Kidney glomerular epithelial cell (primary cell): Measurements from ENCODE around the gene GNAQ.
"Not testable (repeated sequence)": the region's sequence is repeated elsewhere in the genome, so short reads cannot be mapped to it uniquely, and the experiment has no call there.

Experiments used
- DNase-seq: peaks from one replicate; lab custom pipeline; 2025; lab: John Stamatoyannopoulos, UW

GNAQ gene

GRCh38 chr9:77690723-77691122 lies 340.9 kb downstream of the GNAQ start:
- not testable (repeated sequence) for DNase-seq

- not testable (repeated sequence) for DNase-seq
Observed at GRCh38 chr9:77690119-77690518, 341.5 kb downstream of the GNAQ start.

GRCh38 chr9:77687737-77688136 lies 343.9 kb downstream of the GNAQ start:
- DNase-seq = not testable (repeated sequence)

- DNase-seq = no peak
Observed at GRCh38 chr9:77680581-77680980, 351.0 kb downstream of the GNAQ start.

GRCh38 chr9:77679661-77680368 lies 351.8 kb downstream of the GNAQ start:
- DNase-seq = no peak

GRCh38 chr9:77679088-77679487 lies 352.5 kb downstream of the GNAQ start:
- no peak for DNase-seq

- no peak for DNase-seq
Observed at GRCh38 chr9:77677957-77678535, 353.6 kb downstream of the GNAQ start.

GRCh38 chr9:77677397-77677796 lies 354.2 kb downstream of the GNAQ start:
- DNase-seq = no peak

GRCh38 chr9:77673941-77674791 lies 357.4 kb downstream of the GNAQ start:
- DNase-seq = no peak

- no peak for DNase-seq
Observed at GRCh38 chr9:77672183-77672582, 359.4 kb downstream of the GNAQ start.

- no peak for DNase-seq
Observed at GRCh38 chr9:77667151-77667550, 364.5 kb downstream of the GNAQ start.
